GM18907 (cell line): Measurements from ENCODE around the gene PAXX.

Experiments
- ATAC-seq: cut with Tn5 transposase; IDR thresholded peaks from one replicate; pipeline ENCODE4 v1.9.1; 2021; ENCODE audit warnings: mild to moderate bottlenecking, moderate library complexity; ENCODE audit not compliant: unreplicated experiment

PAXX gene

GRCh38 chr9:137015540-137015930 is 23.3 kb downstream of the PAXX start:
- ATAC-seq = no peak

GRCh38 chr9:137015976-137016375 is 23.8 kb downstream of the PAXX start:
- no peak for ATAC-seq

- ATAC-seq = no peak
Observed at GRCh38 chr9:137016436-137016835, 24.2 kb downstream of the PAXX start.

DNA sequence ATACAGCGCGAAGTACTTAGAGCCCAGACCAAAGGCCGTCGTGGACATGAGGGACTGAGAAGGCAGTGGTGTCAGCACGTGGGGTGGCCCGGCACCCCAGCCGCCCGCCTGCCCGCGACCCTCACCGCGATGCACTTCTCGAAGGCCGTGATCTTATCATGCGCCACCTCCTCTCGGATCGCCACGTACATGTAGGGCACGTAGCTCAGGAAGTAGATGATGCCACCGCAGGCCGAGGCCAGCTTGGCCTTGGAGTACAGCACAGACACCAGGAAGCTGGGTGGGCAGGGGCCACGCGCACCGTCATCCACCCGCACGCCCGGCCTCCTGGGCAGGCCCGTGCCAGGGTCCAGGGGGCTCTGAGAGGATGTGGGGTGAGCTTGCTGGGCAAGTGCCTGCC is 24.8 kb downstream of the PAXX start:
- no peak for ATAC-seq

GRCh38 chr9:137017791-137018497 is 25.7 kb downstream of the PAXX start:
- ATAC-seq = no peak

DNA sequence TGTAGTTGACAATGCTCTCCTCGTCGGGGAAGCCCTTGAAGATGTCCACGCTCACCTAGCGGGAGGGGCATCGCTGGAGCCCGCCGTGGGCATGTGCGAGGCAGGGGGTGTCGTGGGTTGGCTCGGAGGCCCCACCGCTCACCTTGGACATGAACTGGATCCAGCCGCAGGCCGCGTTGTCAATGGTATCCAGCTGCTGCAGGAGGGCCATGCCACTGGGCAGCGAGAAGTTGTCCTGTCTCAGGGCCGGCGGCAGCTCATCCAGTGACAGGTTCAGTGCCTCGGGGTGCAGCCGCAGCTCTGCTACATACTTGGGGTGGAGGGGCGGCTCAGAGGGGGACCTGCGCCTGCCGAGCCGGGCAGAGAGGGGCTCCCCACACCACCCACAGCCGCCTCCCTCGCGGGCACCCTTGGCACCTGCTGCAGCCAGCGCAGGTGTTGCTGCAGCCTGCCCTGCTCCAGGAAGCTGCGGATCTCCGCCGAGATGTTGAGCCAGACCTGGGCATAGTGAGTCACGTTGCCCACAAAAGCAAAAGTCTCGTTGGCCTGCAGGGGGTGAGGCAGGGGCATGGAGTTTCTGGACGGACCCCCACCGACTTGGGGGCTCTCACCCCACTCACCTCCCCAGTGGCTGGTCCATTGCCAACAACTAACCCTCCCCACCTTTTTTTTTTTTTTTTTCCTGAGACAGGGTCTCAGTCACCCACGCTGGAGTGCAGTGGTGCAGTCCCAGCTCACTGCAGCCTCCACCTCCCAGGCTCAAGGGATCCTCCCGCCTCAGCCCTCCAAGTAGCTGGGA is 26.7 kb downstream of the PAXX start:
- no peak for ATAC-seq

- ATAC-seq = no peak
Observed at GRCh38 chr9:137019891-137020683, 27.9 kb downstream of the PAXX start.

DNA sequence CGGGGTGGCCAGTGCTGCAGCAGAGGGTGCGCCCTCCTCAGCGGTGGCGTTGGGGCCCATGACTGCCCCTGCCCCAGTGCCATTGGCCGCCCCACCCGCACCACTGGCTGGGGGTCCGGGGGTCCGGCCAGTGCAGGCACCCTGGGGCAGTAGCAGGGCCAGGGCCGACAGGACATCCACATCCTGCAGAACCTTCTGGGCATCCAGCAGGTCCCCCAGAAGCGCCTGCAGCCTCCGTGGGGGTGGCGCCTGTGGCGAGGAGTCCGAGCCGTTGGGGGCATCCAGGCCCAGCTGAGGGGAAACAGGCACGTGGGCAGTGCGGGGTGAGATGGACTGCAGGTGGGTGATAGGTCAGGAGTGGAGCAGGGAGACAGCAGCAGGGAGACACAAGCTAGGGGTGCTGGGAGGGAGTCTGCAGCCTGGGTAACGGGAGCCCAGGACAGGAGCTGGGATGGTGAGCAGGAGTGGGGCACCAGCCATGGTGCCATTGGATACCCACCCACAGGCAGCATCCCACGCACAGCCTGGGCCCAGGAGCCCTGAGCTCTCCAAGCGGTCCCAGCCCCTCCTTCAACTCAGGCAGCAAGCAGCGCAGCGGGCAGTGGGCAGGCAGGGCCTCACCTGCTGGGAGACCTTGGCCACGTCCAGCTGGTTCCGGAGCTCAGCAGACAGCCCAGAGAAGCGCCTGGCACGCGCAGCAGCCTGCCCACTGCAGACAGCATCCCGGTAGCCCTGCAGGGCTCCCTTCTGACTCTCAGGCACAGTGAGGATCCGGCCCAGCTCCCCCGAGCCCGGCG is 28.7 kb downstream of the PAXX start:
- ATAC-seq = no peak

GRCh38 chr9:137021568-137021978 is 29.4 kb downstream of the PAXX start:
- ATAC-seq = no peak

DNA sequence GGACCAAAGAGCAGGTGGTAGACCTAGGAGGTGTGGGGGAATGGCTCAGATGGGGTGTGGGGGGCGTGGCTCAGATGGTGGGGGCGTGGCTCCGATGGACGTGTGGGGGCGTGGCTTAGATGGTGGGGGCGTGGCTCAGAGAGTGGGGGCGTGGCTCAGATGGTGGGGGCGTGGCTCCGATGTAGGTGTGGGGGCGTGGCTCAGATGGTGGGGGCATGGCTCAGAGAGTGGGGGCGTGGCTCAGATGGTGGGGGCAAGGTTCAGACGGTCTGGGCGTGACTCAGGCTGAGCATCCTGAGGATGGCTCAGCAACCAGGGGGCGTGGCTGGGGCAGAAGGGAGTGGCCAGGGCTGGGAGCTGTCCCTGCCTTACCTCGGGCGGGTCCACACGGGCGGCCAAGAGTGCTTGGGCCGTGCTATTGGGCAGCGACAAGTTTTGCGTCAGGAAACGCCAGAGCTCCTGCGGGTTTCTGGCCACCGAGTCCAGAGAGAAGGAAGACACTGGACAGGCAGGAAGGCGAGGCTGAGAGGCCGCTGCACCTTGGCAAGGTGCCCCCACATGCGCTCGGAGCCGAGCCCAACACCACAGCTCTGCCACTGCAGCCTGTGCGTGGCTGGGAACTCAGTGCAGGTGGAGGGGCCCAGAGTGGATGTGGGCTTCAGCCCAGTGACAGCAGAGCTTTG is 29.9 kb downstream of the PAXX start:
- ATAC-seq = no peak

DNA sequence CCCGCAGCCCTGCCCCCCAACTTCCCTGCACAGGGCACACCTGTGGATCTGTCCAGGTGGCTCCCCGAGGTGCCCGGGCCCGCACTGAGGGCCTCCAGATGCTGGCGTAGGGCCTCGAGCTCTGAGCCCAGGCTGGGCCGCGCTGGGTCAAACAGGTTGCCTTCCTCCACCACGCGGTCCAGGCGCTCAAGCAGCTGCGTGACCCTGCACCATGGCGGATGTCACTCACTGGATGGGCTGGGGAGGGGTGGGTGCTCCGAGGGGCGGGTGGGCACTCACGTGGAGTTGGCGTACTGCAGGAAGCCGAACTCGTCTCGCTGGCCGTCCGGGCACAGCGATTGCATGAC is 30.4 kb downstream of the PAXX start:
- ATAC-seq = no peak

DNA sequence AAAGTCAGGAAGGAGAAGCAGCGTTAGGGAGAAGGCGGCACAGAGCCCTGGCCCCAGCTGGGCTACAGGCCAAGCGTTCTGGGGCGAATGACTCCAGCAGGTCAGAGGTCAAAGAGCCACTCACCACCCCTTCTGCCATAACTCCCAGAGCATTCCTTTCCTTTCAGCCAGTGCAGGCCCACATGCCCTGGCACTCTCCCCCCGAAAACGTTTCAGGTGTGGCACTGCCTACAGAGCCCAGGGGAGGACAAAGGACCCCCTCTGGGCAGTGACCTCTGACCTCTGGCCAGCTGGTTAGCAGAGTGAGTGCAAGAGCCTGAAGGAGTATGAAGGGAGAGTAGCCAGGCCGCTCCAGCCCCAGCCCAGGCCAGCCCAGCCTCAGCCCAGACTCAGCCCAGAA is 30.9 kb downstream of the PAXX start:
- ATAC-seq = no peak

DNA sequence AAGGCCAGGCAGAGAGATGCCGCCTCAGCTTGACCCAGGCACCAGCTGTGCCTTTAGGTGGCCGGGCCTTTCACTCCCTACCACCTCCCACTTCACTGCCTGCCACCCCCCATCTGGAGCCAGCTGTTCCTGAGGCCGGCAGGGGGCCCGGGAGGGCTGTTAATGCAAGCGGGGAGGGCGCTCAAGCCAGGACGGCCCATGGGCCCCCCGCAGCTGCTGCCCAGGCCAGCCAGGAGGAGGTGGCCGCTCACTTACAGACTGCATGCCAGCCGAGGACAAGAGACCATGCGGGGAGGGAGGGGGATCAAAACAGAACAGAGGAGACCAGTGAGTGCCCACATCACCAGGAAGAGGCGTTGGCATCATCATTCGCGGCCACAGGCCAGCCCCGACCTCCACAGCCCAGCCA is 31.4 kb downstream of the PAXX start:
- ATAC-seq = no peak

- ATAC-seq = no peak
Observed at GRCh38 chr9:137025517-137025966, 33.3 kb downstream of the PAXX start.

DNA sequence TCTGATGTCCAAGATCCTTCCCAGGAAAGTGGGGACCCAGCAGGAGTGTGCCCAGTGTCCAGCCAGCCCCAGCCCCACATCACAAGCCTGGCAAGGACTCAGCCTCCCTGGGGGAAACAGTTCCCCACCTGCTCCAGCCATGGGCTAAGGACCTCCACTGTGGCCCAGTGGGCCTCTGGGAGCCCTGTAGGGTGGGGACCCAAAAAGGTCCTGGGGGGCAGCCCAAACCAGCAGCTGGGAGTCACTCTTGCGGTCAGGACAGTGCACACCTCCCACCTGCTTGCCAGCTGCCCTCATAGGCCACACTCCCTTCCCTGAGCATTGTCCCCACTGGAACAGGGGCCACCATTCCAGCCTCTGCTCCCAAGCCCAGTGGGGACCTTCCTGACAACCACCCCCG is 34.2 kb downstream of the PAXX start:
- no peak for ATAC-seq

DNA sequence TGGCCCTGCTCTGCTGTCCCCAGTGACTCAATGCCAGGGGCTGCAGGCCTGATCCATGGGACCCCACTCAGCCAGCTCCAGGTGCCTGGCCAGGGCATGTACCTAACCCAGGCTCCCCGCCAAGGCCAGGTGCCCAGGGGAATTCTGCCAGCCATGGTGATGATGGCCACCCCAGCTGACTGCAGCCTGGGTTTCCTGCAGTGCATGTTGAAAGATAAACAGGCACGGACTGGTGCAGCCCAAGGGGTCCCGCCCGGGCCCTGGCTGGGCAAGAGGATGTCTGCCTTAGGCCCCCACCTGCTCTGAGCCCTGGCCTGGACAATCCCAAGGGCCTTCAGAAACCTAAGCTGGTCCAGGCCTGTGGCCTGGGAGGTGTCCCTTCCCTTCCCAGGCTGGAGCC is 34.6 kb downstream of the PAXX start:
- no peak for ATAC-seq

GRCh38 chr9:137027369-137028262 is 35.4 kb downstream of the PAXX start, which contains the start of gene ABCA2:
TSS of gene ABCA2 (minus strand) at chr9:137028237. CDS start at chr9:137028140, 97 bp downstream.
- ATAC-seq = no peak

DNA sequence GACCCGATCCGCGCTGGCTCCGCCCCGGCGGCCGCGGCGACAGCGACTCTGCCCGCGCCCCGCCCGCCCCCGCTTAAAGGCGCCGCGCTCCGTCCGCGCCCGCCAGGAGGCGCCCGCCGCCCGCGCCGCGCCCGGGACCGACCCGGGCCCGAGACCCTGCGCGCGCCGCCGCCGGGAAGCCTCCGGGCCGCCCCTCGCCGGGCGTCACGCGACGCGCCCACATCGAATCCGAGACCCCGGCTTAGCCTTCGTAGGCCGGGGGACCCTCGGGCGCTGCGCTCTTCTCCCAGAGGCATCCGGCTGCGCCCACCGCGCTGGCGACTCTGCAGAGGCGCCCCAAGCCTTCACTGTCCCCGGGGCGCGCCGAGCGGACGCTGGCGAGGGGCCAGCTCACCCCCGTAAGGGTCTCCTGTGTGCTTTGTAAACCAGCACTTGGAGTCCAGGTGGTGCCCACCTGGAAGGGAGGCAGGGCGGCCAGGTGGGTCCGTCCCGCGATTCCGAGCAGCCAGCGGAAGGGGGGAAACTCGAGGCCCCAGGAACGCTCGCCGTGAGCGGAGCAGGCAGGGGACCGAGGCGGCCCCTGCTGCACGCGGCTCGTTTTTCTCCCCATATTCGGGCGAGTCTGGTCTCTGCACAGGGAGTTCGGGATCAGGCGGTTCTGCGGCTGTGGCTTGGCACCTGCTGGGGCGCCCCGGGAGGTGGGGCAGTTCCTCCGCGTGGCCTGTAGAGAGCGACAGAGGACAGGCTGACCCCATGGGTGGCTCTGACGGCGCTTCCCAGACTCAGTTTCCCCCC is 36.2 kb downstream of the PAXX start:
- ATAC-seq = peak; percentile 35
